GM19452 (cell line): ENCODE measurements around the gene PCNX3.

Experiments
- ATAC-seq: cut with Tn5 transposase; IDR thresholded peaks from one replicate; pipeline ENCODE4 v1.9.1; 2021; ENCODE audit not compliant: unreplicated experiment

The PCNX3 gene

DNA sequence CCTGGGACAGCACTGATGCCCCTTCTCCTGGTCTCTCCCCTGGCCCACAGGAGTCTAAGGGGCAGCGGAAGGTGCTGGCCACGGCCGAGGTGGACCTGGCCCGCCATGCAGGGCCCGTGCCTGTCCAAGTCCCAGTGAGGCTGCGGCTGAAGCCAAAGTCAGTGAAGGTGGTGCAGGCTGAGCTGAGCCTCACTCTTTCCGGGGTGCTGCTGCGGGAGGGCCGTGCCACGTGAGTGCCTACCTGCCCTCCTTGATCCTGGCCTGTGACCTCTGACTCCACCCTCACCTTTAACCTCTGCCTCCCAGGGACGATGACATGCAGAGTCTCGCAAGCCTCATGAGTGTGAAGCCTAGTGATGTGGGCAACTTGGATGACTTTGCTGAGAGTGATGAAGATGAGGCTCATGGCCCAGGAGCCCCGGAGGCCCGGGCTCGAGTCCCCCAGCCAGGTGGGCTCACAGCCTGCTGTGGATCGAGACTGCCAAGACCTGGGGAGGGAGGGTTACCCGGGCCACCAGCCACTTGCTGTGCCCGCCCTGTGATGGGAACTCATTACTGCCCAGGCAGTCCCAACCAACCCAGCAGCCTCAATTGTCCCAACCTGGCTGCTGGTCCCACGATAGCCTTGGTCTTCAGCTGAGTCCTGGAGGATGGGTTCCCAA, 35.4 kb upstream of the PCNX3 start:
- no peak for ATAC-seq

- ATAC-seq = no peak
Observed at GRCh38 chr11:65580756-65581155, 34.8 kb upstream of the PCNX3 start.

DNA sequence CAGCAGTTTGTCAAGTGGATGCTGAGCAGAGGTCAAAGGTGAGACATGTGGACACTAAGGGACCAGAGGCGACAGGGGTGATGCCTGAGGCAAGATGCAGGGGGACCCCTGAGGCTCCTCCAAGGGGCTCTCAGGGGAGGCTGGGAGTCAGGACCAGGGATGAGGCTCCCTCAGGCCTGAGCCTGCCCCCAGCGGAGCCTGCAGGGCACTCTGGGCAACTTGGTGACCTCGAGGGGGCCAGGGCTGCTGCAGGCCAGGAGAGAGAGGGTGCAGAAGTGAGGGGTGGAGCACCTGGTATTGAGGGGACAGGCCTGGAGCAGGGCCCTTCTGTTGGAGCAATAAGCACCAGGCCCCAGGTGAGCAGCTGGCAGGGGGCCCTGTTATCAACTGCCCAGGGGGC, 33.6 kb upstream of the PCNX3 start:
- no peak for ATAC-seq

- no peak for ATAC-seq
Observed at GRCh38 chr11:65583589-65583988, 32.0 kb upstream of the PCNX3 start.

DNA sequence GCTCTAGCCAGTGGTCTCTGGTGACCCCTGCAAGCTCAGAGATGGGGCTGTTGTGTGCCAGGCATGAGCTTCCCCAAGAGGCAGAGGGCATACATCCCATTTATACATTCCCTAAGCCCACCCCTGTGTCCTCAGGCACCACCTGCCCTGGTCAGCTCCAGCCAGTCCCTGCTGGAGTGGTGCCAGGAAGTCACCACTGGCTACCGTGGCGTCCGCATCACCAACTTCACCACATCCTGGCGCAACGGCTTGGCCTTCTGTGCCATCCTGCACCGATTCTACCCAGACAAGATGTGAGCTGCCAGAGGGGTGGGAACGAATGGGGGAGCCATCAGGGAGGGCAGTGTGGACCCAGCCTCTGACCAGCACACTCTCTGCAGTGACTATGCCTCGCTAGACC, 31.5 kb upstream of the PCNX3 start:
- no peak for ATAC-seq

DNA sequence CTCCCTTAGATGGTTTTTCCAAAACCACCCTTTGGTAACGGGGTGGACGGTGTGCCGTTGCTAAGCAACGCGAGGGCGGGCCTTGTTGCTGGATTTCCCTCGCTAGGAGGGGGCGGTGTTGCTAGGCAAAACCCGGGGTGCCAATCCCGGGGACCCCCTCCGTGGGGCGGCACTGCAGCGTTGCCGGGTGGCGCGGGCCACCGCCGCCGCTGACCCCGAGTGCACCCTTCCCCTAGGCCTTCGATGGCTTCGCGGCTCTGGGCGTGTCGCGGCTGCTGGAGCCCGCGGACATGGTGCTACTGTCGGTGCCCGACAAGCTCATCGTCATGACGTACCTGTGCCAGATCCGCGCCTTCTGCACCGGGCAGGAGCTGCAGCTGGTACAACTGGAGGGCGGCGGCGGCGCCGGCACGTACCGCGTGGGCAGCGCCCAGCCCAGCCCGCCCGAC, 30.8 kb upstream of the PCNX3 start:
- ATAC-seq = no peak

DNA sequence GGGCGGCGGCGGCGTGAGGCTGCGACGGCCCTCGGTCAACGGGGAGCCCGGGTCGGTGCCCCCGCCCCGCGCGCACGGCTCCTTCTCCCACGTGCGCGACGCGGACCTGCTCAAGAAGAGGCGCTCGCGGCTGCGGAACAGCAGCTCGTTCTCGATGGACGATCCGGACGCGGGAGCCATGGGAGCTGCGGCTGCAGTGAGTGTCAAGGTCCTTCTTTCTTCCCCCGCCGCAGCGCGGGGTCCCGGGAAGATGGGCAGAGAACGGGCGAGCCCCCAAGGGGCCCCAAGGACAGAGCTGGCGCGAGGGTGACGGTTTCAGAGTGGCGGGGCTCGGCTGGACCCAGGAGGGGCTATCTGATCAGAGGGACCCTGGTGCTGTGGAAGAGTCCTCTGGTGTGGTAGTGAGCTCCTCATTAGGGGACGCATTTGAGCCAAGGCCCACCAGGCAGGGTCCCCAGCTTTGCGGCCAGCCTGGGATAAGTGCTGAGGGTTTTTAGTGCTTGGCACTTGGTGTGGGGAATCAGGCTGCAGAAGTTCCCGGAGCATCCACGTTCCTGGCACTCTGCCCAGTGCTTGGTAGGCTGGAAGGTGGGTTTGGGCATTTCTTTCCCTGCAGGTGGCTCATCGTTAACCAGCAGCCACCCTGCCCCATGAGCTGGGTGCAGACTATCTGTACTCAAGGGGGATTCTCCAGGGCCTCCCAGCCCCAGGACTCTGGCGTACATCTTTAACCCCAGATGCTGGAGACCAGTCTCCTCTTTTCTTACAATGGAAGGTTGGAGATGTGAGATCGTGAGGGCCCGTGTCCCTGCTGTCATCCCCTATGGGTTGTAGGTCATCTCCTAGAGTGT, 30.0 kb upstream of the PCNX3 start:
- no peak for ATAC-seq

GRCh38 chr11:65586247-65586630, 29.3 kb upstream of the PCNX3 start:
- ATAC-seq = no peak

- ATAC-seq = no peak
Observed at GRCh38 chr11:65586676-65587075, 28.9 kb upstream of the PCNX3 start.

DNA sequence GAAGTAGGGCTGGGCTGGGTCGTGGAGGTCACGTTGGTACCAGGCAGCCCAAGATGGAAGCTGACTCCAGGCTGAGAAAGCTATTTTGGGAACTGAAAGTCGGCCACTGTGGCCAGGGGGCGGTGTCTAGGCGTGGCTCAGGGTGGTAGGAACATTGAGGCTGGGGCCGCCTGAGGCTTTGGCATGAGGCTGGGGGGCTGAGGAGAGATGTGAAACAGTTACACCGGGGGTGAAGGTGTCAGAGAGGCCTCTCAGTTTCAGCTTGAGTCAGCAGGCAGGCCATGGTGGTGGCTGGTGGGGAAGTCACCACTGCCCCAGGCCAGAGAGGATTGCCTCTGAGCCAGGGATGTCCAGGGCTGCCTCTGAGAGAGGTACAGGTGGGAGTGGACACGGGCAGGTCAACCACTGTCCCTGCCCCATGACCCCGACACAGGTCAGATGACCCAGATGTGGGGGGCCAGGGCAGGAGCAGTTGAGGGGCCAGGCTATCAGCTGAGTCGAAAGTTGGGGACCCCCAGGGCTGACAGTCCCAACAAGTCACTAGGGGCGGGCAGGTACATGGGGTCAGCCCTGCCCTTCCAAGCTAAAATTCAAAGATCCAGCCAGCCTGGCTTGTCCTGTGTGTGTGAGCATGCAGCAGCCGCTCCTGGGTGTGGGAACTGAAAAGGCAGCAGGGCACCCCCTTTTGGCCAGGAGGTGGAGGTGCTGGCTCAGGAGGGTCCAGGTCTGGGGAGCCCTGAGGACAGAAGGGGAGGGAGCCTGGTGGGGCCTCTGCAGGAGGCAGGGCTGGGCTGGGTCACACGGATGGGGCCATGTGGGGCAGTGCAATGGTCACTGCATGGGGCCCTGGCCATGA, 27.1 kb upstream of the PCNX3 start:
- peak; percentile 69 for ATAC-seq

- no peak for ATAC-seq
Observed at GRCh38 chr11:65589444-65590239, 25.9 kb upstream of the PCNX3 start.

DNA sequence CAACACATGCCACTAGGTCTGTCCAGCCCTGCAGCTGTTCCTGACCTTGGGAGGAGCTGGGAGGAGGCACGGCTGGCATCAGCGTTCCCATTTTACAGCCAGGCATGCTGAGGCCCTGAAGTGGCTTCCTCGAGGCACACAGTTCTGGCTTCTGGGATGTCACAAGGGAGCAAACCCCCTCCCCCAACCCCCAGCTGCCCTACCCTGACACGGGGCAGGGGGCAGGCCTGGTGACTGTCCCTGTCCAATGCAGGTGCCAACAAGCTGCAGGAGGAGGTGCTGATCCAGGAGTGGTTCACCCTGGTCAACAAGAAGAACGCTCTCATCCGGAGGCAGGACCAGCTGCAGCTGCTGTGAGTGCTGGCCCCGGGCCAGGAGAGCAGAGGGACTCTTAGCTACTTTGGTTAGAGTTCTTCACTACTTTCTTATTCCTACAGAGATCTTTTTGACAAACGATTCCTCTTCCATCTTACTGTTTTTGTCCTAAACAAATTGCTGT, 25.3 kb upstream of the PCNX3 start:
- no peak for ATAC-seq

DNA sequence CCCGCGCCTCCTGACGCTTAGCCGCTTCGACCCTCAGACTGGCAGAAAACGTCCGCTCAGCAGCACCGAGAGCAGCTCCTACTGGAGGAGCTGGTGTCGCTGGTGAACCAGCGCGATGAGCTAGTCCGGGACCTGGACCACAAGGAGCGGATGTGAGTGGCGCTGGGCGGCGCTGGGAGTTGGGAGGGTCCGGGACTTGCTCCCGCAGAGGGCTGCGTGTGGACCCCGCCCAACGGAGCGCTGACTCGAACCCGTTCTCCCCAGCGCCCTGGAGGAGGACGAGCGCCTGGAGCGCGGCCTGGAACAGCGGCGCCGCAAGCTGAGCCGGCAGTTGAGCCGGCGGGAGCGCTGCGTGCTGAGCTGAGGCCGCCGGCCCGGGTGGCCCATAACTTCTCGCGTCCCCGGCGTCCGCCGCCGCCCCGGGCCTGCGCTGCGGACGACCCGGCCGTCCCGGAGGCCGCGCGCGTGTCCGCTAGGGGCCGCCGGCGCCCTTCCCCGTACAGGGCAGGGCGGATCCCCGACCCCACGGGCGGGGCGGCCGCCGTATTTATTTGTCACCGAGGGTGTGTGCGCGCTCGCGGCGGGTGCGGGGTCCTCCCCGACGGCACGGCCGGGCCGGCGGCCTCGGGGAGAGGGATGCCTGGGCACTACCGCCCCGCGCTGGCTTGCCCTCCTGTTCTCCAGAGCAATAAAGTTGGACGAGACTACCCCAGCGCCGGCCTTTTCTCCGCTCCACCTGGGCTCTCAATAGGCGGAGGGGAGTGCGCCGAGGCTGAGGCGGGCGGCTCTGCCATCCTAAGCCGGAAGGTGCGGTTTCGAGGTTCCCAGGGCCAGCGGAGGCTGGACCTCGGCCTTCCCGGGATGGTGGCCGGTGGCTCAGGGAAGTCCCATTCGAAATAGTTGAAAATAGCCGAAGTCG, 23.4 kb upstream of the PCNX3 start:
- ATAC-seq = no peak

- ATAC-seq = no peak
Observed at GRCh38 chr11:65592858-65593517, 22.6 kb upstream of the PCNX3 start.

GRCh38 chr11:65593518-65594414, 21.8 kb upstream of the PCNX3 start:
- ATAC-seq = no peak

DNA sequence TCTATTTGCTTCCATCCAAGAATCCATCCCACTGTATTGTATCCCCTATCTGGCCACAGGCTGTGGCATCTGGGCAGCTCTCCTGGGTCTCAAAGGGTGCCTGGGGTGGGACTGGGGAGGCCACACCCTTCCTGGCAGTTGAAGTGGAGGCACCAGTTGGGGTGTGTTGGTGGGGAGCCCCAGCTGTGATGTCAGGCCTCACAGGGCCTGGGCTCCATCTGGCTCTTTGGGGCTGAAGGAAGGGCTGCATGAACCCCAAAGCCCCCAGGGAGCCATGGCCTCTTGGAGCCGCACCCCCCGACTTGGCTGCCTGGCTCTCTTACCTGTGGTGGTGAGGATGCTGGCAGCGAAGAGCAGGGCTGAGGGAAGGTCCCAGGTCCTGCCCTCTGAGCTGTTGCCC, 20.4 kb upstream of the PCNX3 start:
- no peak for ATAC-seq

- ATAC-seq = no peak
Observed at GRCh38 chr11:65595543-65596281, 19.9 kb upstream of the PCNX3 start, which contains the start of gene KCNK7. Gene KCNK7, minus strand, starts transcription at chr11:65595800. Its CDS starts 28 bp downstream, at chr11:65595772.
